Colonic mucosa (tissue), 4 donors: ENCODE measurements around the gene MLPH. TPM values are rescaled to one million over a fixed set of nuclear protein-coding genes. Genes with fewer than 3 reads are reported as not detected.

Experiments used
- DNase-seq: peaks from one replicate; pipeline ENCODE4 v3.0.0-alpha.2; 2020
- H3K27ac ChIP-seq: fragments of 200-600 bp; one replicate; pipeline ENCODE4 v1.8.0; 2021
- H3K27me3 ChIP-seq: fragments of 200-600 bp; one replicate; pipeline ENCODE4 v1.8.0; 2021
- H3K36me3 ChIP-seq: fragments of 200-600 bp; one replicate; pipeline ENCODE4 v1.8.0; 2021
- H3K4me1 ChIP-seq: fragments of 200-600 bp; one replicate; pipeline ENCODE4 v1.8.0; 2021; ENCODE audit warnings: mild to moderate bottlenecking
- H3K4me3 ChIP-seq: fragments of 200-600 bp; one replicate; pipeline ENCODE4 v1.8.0; 2021
- H3K9ac ChIP-seq, 2 donors: one replicate each; pipeline ENCODE4 v1.7.0; 2013; ENCODE audit warnings: control low read depth in 2 of 2, low read depth in 2 of 2, low read length in 2 of 2
- H3K9me3 ChIP-seq: fragments of 200-600 bp; one replicate; pipeline ENCODE4 v1.8.0; 2021
- CTCF ChIP-seq: fragments of 200-600 bp; IDR thresholded peaks from one replicate; pipeline ENCODE4 v1.8.0; 2022; ENCODE audit warnings: antibody characterized with exemption, mild to moderate bottlenecking
- intact Hi-C: fragments of 100-400 bp; cut with DNase I; formaldehyde crosslinking; loops from one replicate; pipeline ENCODE4 v1.14.1; 2022
- total RNA-seq, 2 donors: library from RNA; stranded (reverse); fragmentation: NEBNext Ultra II Directional in 1 of 2; extraction: Animal tissue kit (Norgen Biotek cat#: 25700) in 1 of 2; gene quantifications; one replicate each; pipeline ENCODE4 v1.2.1, GENCODE V29; 2021
- donor health status: healthy.
- donor health status: DM: no; HTN: no; CAD: no.
- donor health status: DM: no; HTN: no; CAD: no.

MLPH gene
- total RNA-seq, 2 donors from 2014 or later = 87.9 to 111 TPM

- Histone ChIP-seq H3K27ac (no peak within 1 kb of the TSS), H3K9ac (no peak within 1 kb of the TSS), H3K4me1 (no peaks in the 10 kb centered on the region), H3K36me3 (no peaks in the 10 kb centered on the region), H3K27me3 (no peaks in the 10 kb centered on the region), H3K9me3 (no peaks in the 10 kb centered on the region), H3K4me3 (no peak within 1 kb of the TSS)
- no peak for TF ChIP-seq CTCF
- intact Hi-C loops = no loop called here
- no peak for DNase-seq
These were observed 79.6 kb downstream of the MLPH start, which contains the start of gene PRLH for GRCh38 chr2:237566401-237567235. TSS of gene PRLH (plus strand) at chr2:237566574. CDS start at chr2:237566574, 0 bp downstream.

- Histone ChIP-seq H3K9ac (no peak overlapping the region), H3K27ac (no peak overlapping the region), H3K27me3 (no peaks in the 10 kb centered on the region), H3K36me3 (no peaks in the 10 kb centered on the region), H3K9me3 (no peaks in the 10 kb centered on the region), H3K4me1 (no peaks in the 10 kb centered on the region), H3K4me3 (no peak overlapping the region)
- no peak for DNase-seq
- intact Hi-C loops = no loop called here
- TF ChIP-seq CTCF = no peak
These were observed 80.4 kb downstream of the MLPH start for GRCh38 chr2:237567276-237568029.

GRCh38 chr2:237568121-237568660 is 81.1 kb downstream of the MLPH start:
- Histone ChIP-seq H3K27me3 (no peaks in the 10 kb centered on the region), H3K4me3 (no peak overlapping the region), H3K27ac (no peak overlapping the region), H3K9me3 (no peaks in the 10 kb centered on the region), H3K9ac (no peak overlapping the region), H3K4me1 (no peaks in the 10 kb centered on the region), H3K36me3 (no peaks in the 10 kb centered on the region)
- TF ChIP-seq CTCF = no peak
- intact Hi-C loops = no loop called here
- DNase-seq = no peak

GRCh38 chr2:237569041-237569440 is 82.0 kb downstream of the MLPH start:
- H3K4me3 ChIP-seq = no peak overlapping the region
- intact Hi-C loops = no loop called here
- no peaks in the 10 kb centered on the region for H3K9me3 ChIP-seq
- no peaks in the 10 kb centered on the region for H3K4me1 ChIP-seq
- H3K9ac ChIP-seq = no peak overlapping the region
- H3K36me3 ChIP-seq = no peaks in the 10 kb centered on the region
- no peak for TF ChIP-seq CTCF
- no peak for DNase-seq
- H3K27me3 ChIP-seq = no peaks in the 10 kb centered on the region
- H3K27ac ChIP-seq = no peak overlapping the region

GRCh38 chr2:237569896-237570295 is 82.8 kb downstream of the MLPH start:
- no peaks in the 10 kb centered on the region for H3K27me3 ChIP-seq
- no peaks in the 10 kb centered on the region for H3K4me1 ChIP-seq
- DNase-seq = no peak
- intact Hi-C loops = loop anchor here (10.0 kb wide), 2 partner anchors 415 to 445 kb away; no protein-coding TSS in a partner anchor
- H3K27ac ChIP-seq = no peak overlapping the region
- no peak for TF ChIP-seq CTCF
- no peaks in the 10 kb centered on the region for H3K9me3 ChIP-seq
- H3K36me3 ChIP-seq = no peaks in the 10 kb centered on the region
- H3K4me3 ChIP-seq = no peak overlapping the region
- H3K9ac ChIP-seq = no peak overlapping the region
